ENCODE data around the gene PRKG1.

- TF ChIP-seq FOSL1 (IDR thresholded peaks at IDR 0.05; ENCODE audit: insufficient read depth, low read depth, low read length) (no peak), PHF8 (conservative IDR thresholded peaks at IDR 0.05; ENCODE audit: low read depth, low read length) (no peak), CTCF (IDR thresholded peaks at IDR 0.05; ENCODE audit: control extremely low read depth in 1 of 3, insufficient read depth in 1 of 3, low read depth in 1 of 3, low read length in 3 of 3) (no peak), RFX5 (IDR thresholded peaks at IDR 0.05; ENCODE audit: borderline replicate concordance, low read depth, low read length) (no peak)
These were observed 1018.1 kb downstream of the PRKG1 start for GRCh38 chr10:52092390-52092789.

All from H1 (cell line).